HG03045 (cell line): Measurements from ENCODE around the gene PELI3.
A peak's percentile ranks its signal among the peaks of the same experiment; 100 is the strongest.

Source experiments
- ATAC-seq: cut with Tn5 transposase; IDR thresholded peaks from one replicate; pipeline ENCODE4 v1.9.1; 2021; ENCODE audit warnings: mild to moderate bottlenecking, moderate library complexity; ENCODE audit not compliant: unreplicated experiment

Gene PELI3

GRCh38 chr11:66473608-66474515 lies 7.2 kb downstream of the PELI3 start:
- no peak for ATAC-seq

- no peak for ATAC-seq
These were observed 8.9 kb downstream of the PELI3 start for GRCh38 chr11:66475349-66476172.

GRCh38 chr11:66476173-66476840 lies 9.6 kb downstream of the PELI3 start:
- ATAC-seq, result no peak

GRCh38 chr11:66476841-66477251 lies 10.1 kb downstream of the PELI3 start:
- no peak for ATAC-seq

GRCh38 chr11:66477263-66478201 lies 10.8 kb downstream of the PELI3 start:
- no peak for ATAC-seq

GRCh38 chr11:66478729-66479393 lies 12.2 kb downstream of the PELI3 start:
- no peak for ATAC-seq

- ATAC-seq, result no peak
These were observed 12.8 kb downstream of the PELI3 start for GRCh38 chr11:66479394-66480116.

GRCh38 chr11:66480117-66480938 lies 13.6 kb downstream of the PELI3 start, which contains the start of gene DPP3:
Gene DPP3 (plus strand): TSS chr11:66480434. CDS start chr11:66482201, 1,767 bp downstream.
- peak; percentile 90 for ATAC-seq

- no peak for ATAC-seq
These were observed 18.2 kb downstream of the PELI3 start for GRCh38 chr11:66484806-66485380.

GRCh38 chr11:66488957-66489356 lies 22.3 kb downstream of the PELI3 start:
- ATAC-seq, result no peak

- no peak for ATAC-seq
These were observed 22.9 kb downstream of the PELI3 start for GRCh38 chr11:66489636-66490035.

- no peak for ATAC-seq
These were observed 24.7 kb downstream of the PELI3 start for GRCh38 chr11:66491315-66491935.

GRCh38 chr11:66492161-66492865 lies 25.6 kb downstream of the PELI3 start:
- ATAC-seq, result no peak

- ATAC-seq, result no peak
These were observed 26.4 kb downstream of the PELI3 start for GRCh38 chr11:66493130-66493529.

- ATAC-seq, result no peak
These were observed 27.8 kb downstream of the PELI3 start for GRCh38 chr11:66494458-66494857.

- ATAC-seq, result no peak
These were observed 28.2 kb downstream of the PELI3 start for GRCh38 chr11:66494935-66495334.
